ENCODE measurements around the gene FTO.

DNA sequence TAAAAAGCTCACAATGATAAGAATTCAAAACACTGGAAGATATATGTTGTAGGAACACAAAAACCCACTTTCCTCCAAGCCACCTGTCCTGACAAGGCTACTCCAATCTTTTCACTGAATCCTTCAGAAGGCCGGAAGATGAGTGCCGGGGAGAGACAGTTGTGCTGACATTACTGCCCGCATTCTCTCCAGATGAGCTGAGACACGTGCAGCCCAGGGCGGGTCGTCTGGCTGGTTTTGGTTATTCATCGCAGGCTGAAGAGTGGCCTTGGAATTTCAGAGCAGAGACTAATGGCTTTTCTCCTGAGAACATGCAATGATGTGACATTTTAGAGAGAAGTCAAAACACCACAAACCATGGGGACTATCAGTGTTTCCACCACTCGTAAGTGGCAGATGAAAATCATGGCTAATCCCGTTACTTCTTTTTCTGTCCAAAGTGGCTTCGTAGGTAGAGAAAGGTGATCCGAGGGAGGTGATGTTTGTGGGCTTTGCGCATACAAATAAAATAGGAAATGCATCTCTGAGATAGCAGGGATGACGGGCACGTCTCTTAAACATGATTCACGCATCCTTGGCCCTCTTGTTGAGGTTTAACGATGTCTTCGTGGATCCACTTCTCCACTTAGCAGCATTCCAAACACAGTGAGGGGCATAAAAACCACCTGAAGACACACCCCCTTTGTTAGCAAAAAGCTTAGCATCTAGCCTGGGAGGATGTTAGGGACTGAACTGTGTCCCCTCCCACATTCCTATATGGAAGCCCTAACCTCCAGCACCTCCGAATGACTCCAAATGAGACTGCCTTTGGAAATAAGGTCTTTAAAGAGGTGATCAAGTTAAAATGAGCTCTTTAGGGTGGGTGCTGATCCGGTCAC, 448.6 kb downstream of the FTO start:
- TF ChIP-seq CTCF (IDR thresholded peaks at IDR 0.05) (no peak), POLR2A (IDR thresholded peaks at IDR 0.05) (no peak), POLR2AphosphoS5 (IDR thresholded peaks at IDR 0.05; ENCODE audit: insufficient read depth in 1 of 2, low read depth in 1 of 2) (no peak)
